Stimulated activated CD8-positive, alpha-beta memory T cell treated with anti-CD3 and anti-CD28 coated beads, Interleukin-7, amount 100 ng/mL, for 1 hour (primary cell): ENCODE measurements around the gene DUS3L.
A peak's percentile ranks its signal among the peaks of the same experiment; 100 is the strongest.

Source experiments
- DNase-seq, 2 donors: peaks; one replicate each; pipeline ENCODE4 v3.0.0-alpha.2; 2020; ENCODE audit warnings: low read depth in 2 of 2

The DUS3L gene

GRCh38 chr19:5790559-5791520 lies at the start of gene DUS3L:
DUS3L (minus strand) TSS chr19:5791163; CDS start chr19:5791141, 22 bp downstream.
- peak; percentile 86 to 92 for DNase-seq

GRCh38 chr19:5839065-5840017 lies 48.4 kb upstream of the DUS3L start, which contains the start of gene FUT6:
FUT6 (minus strand) TSS chr19:5839702; CDS start chr19:5832567, 7,135 bp downstream.
- no peak for DNase-seq

- no peak for DNase-seq
Measured at GRCh38 chr19:5838353-5839064, 47.5 kb upstream of the DUS3L start.

GRCh38 chr19:5837761-5838352 lies 46.9 kb upstream of the DUS3L start:
- DNase-seq = no peak

- no peak for DNase-seq
Measured at GRCh38 chr19:5832527-5833216, 41.7 kb upstream of the DUS3L start.

- DNase-seq = no peak
Measured at GRCh38 chr19:5832061-5832460, 41.1 kb upstream of the DUS3L start.

GRCh38 chr19:5831159-5831558 lies 40.2 kb upstream of the DUS3L start:
- DNase-seq = no peak

- DNase-seq = no peak
Measured at GRCh38 chr19:5829567-5830310, 38.8 kb upstream of the DUS3L start.

GRCh38 chr19:5828661-5829566 lies 38.0 kb upstream of the DUS3L start:
- no peak for DNase-seq

GRCh38 chr19:5827891-5828660 lies 37.1 kb upstream of the DUS3L start:
- peak; percentile 84 to 93 for DNase-seq

GRCh38 chr19:5827342-5827890 lies 36.5 kb upstream of the DUS3L start:
- no peak for DNase-seq

- no peak for DNase-seq
Measured at GRCh38 chr19:5826531-5827341, 35.8 kb upstream of the DUS3L start.

GRCh38 chr19:5825178-5825577 lies 34.2 kb upstream of the DUS3L start:
- no peak for DNase-seq

GRCh38 chr19:5824751-5825150 lies 33.8 kb upstream of the DUS3L start:
- no peak for DNase-seq

- DNase-seq = no peak
Measured at GRCh38 chr19:5823579-5824281, 32.8 kb upstream of the DUS3L start.

- DNase-seq = no peak
Measured at GRCh38 chr19:5822181-5822844, 31.4 kb upstream of the DUS3L start.
